HEK293T (cell line): ENCODE measurements around the gene RNF224.
"Not testable (repeated sequence)": the region's sequence is repeated elsewhere in the genome, so short reads cannot be mapped to it uniquely, and the experiment has no call there.

Source experiments
- BHLHE40 ChIP-seq: fragments of 450-650 bp; IDR thresholded peaks from 2 replicates; pipeline ENCODE4 v1.6.1; 2016; ENCODE audit warnings: mild to moderate bottlenecking, moderate library complexity, borderline replicate concordance
- ELF4 ChIP-seq: fragments of 450-650 bp; IDR thresholded peaks from 2 replicates; pipeline ENCODE4 v1.6.1; 2017; ENCODE audit warnings: antibody characterized with exemption
- FOXM1 ChIP-seq: fragments of 450-650 bp; IDR thresholded peaks from 2 replicates; pipeline ENCODE4 v1.6.1; 2017; ENCODE audit warnings: mild to moderate bottlenecking, borderline replicate concordance
- NFRKB ChIP-seq: fragments of 450-650 bp; IDR thresholded peaks from 2 replicates; pipeline ENCODE4 v1.6.1; 2016; ENCODE audit warnings: mild to moderate bottlenecking, moderate library complexity
- SP1 ChIP-seq: fragments of 450-650 bp; IDR thresholded peaks from 2 replicates; pipeline ENCODE4 v1.6.1; 2017

DNA sequence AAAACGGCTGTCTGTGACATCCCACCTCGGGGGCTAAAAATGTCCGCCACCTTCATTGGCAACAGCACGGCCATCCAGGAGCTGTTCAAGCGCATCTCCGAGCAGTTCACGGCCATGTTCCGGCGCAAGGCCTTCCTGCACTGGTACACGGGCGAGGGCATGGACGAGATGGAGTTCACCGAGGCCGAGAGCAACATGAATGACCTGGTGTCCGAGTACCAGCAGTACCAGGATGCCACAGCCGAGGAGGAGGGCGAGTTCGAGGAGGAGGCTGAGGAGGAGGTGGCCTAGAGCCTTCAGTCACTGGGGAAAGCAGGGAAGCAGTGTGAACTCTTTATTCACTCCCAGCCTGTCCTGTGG lies 15.9 kb downstream of the RNF224 start:
- TF ChIP-seq FOXM1, BHLHE40, ELF4, SP1, NFRKB: not testable (repeated sequence)
